Astrocyte (in vitro differentiated cells and primary cell): ENCODE data around the gene LRGUK. TPM values are rescaled to one million over a fixed set of nuclear protein-coding genes. Genes with fewer than 3 reads are reported as not detected.

Source experiments
- DNase-seq: peaks from one replicate; pipeline ENCODE4 v3.0.0-alpha.2; 2010; ENCODE audit warnings: low read depth
- FAIRE-seq: peaks from 2 replicates; lab custom pipeline; 2011; peaks lifted over from hg19 to GRCh38; lab: Jason Lieb, UNC
- H2AFZ ChIP-seq: 2 replicates; pipeline ENCODE4 v1.6.0; 2012; ENCODE audit warnings: low read depth, low read length, inconsistent platforms
- H3K27ac ChIP-seq: 2 replicates; pipeline ENCODE4 v1.5.1; 2011; ENCODE audit warnings: low read depth, low read length, inconsistent platforms
- H3K27me3 ChIP-seq: 2 replicates; pipeline ENCODE4 v1.6.0; 2011; ENCODE audit warnings: low read length, inconsistent platforms; ENCODE audit not compliant: insufficient read depth
- H3K36me3 ChIP-seq: 2 replicates; pipeline ENCODE4 v1.5.1; 2011; ENCODE audit warnings: low read length, inconsistent platforms; ENCODE audit not compliant: insufficient read depth
- H3K4me1 ChIP-seq: 2 replicates; pipeline ENCODE4 v1.5.1; 2011; ENCODE audit warnings: low read length, inconsistent platforms; ENCODE audit not compliant: insufficient read depth
- H3K4me2 ChIP-seq: 2 replicates; pipeline ENCODE4 v1.6.0; 2012; ENCODE audit warnings: low read length, inconsistent platforms
- H3K4me3 ChIP-seq: 2 replicates; pipeline ENCODE4 v1.5.1; 2011; ENCODE audit warnings: low read depth, mild to moderate bottlenecking, low read length, inconsistent platforms; ENCODE audit not compliant: insufficient read depth
- H3K79me2 ChIP-seq: 2 replicates; pipeline ENCODE4 v1.6.0; 2012; ENCODE audit warnings: mild to moderate bottlenecking, low read length, inconsistent platforms; ENCODE audit not compliant: insufficient read depth
- H3K9ac ChIP-seq: 2 replicates; pipeline ENCODE4 v1.6.0; 2012; ENCODE audit warnings: mild to moderate bottlenecking, low read length, inconsistent platforms
- H3K9me3 ChIP-seq: 2 replicates; pipeline ENCODE4 v1.5.1; 2012; ENCODE audit warnings: low read depth, mild to moderate bottlenecking, low read length, inconsistent platforms; ENCODE audit not compliant: insufficient read depth
- H4K20me1 ChIP-seq: 2 replicates; pipeline ENCODE4 v1.6.0; 2012; ENCODE audit warnings: low read length, inconsistent platforms; ENCODE audit not compliant: insufficient read depth
- H3K27ac Mint-ChIP-seq: one replicate; pipeline ENCODE4 v1.8.0; 2021; ENCODE audit warnings: mild to moderate bottlenecking, mixed read lengths; ENCODE audit not compliant: unreplicated experiment
- H3K27me3 Mint-ChIP-seq: one replicate; pipeline ENCODE4 v1.8.0; 2021; ENCODE audit warnings: low read depth, mixed read lengths; ENCODE audit not compliant: unreplicated experiment
- H3K36me3 Mint-ChIP-seq: one replicate; pipeline ENCODE4 v1.8.0; 2021; ENCODE audit warnings: low read depth, mixed read lengths; ENCODE audit not compliant: unreplicated experiment
- H3K4me1 Mint-ChIP-seq: one replicate; pipeline ENCODE4 v1.8.0; 2021; ENCODE audit warnings: low read depth, mixed read lengths; ENCODE audit not compliant: unreplicated experiment
- H3K4me3 Mint-ChIP-seq: one replicate; pipeline ENCODE4 v1.8.0; 2021; ENCODE audit warnings: mild to moderate bottlenecking, moderate library complexity, mixed read lengths; ENCODE audit not compliant: unreplicated experiment
- H3K9me3 Mint-ChIP-seq: one replicate; pipeline ENCODE4 v1.8.0; 2021; ENCODE audit warnings: mild to moderate bottlenecking, mixed read lengths; ENCODE audit not compliant: unreplicated experiment
- EZH2 ChIP-seq: IDR thresholded peaks from 2 replicates; pipeline ENCODE4 v1.6.1; 2012; ENCODE audit warnings: mild to moderate bottlenecking, low read length, inconsistent platforms; ENCODE audit not compliant: insufficient read depth
- total RNA-seq: library from RNA; stranded (reverse); gene quantifications from 2 replicates; pipeline ENCODE4 v1.2.1, GENCODE V29; 2021
- TF ChIP-seq, protein P1 (sequence below): IDR thresholded peaks from 2 replicates; pipeline ENCODE4 v1.5.1; 2011; ENCODE audit warnings: low read depth, mild to moderate bottlenecking, inconsistent platforms, low read length, moderate library complexity; ENCODE audit not compliant: insufficient read depth

LRGUK gene
- total RNA-seq, 1 donor from 2014 or later: 0.64 TPM

DNA sequence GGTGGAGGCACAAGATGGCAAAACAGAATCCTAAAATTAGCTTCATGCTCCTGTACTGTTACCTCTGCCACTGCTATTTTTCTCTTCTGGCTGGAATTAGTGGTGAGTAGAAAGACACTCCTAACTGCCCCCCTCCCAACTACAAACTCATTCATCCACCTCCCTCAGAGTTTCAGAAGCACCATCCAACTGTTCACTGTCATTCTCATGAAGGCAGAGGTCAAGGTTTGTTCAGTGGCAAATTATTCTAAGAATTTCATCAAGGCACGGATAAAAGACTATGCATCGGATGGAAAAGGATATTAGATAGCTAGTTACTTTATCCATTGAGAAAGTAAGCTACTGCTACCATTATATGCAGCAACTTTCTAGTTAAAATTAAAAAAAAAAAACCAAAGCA lies 59.7 kb downstream of the LRGUK start:
- H3K36me3 ChIP-seq: no peaks in the 10 kb centered on the region
- no peak overlapping the region for H3K4me3 Mint-ChIP-seq
- no peak overlapping the region for H2AFZ ChIP-seq
- no peaks in the 10 kb centered on the region for H4K20me1 ChIP-seq
- H3K9ac ChIP-seq: no peak overlapping the region
- no peaks in the 10 kb centered on the region for H3K9me3 ChIP-seq
- no peak overlapping the region for H3K4me2 ChIP-seq
- no peaks in the 10 kb centered on the region for H3K27me3 ChIP-seq
- H3K9me3 Mint-ChIP-seq: no peaks in the 10 kb centered on the region
- no peak overlapping the region for H3K27ac Mint-ChIP-seq
- no peaks in the 10 kb centered on the region for H3K27me3 Mint-ChIP-seq
- no peaks in the 10 kb centered on the region for H3K79me2 ChIP-seq
- H3K27ac ChIP-seq: no peak overlapping the region
- DNase-seq: no peak
- H3K4me1 Mint-ChIP-seq: peaks cover 3% of the 10 kb centered on the region
- FAIRE-seq: no peak
- H3K4me1 ChIP-seq: peaks cover 4% of the 10 kb centered on the region
- no peak overlapping the region for H3K4me3 ChIP-seq
- TF ChIP-seq, protein P1, sequence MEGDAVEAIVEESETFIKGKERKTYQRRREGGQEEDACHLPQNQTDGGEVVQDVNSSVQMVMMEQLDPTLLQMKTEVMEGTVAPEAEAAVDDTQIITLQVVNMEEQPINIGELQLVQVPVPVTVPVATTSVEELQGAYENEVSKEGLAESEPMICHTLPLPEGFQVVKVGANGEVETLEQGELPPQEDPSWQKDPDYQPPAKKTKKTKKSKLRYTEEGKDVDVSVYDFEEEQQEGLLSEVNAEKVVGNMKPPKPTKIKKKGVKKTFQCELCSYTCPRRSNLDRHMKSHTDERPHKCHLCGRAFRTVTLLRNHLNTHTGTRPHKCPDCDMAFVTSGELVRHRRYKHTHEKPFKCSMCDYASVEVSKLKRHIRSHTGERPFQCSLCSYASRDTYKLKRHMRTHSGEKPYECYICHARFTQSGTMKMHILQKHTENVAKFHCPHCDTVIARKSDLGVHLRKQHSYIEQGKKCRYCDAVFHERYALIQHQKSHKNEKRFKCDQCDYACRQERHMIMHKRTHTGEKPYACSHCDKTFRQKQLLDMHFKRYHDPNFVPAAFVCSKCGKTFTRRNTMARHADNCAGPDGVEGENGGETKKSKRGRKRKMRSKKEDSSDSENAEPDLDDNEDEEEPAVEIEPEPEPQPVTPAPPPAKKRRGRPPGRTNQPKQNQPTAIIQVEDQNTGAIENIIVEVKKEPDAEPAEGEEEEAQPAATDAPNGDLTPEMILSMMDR: no peak
- TF ChIP-seq EZH2: no peak
- H3K36me3 Mint-ChIP-seq: no peaks in the 10 kb centered on the region

DNA sequence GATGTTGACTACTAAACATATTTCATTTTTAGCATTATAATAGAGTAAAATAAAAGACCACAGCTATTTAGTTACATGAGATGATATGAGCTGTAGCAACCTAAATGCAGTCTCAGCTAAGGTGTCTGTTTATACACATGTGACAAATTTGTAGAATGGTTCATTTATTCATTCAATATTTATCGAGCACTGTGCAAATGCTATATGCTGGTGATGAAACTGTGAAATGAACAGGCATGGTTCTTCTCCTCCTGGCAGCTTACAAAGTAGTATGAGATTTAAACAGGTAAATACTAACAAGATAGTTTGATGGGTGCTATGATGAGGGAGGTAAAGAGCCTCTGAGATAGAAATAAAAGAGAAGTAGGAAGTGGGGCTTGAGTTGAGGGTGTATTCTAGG lies 60.8 kb downstream of the LRGUK start:
- Histone ChIP-seq H3K27me3 (no peaks in the 10 kb centered on the region), H3K9me3 (no peaks in the 10 kb centered on the region), H4K20me1 (no peaks in the 10 kb centered on the region), H3K9ac (no peak overlapping the region), H3K4me1 (peaks cover 4% of the 10 kb centered on the region), H3K79me2 (no peaks in the 10 kb centered on the region), H3K4me2 (no peak overlapping the region), H3K4me3 (no peak overlapping the region), H3K27ac (no peak overlapping the region), H2AFZ (no peak overlapping the region), H3K36me3 (no peaks in the 10 kb centered on the region)
- Mint-ChIP-seq H3K36me3 (no peaks in the 10 kb centered on the region), H3K9me3 (no peaks in the 10 kb centered on the region), H3K27ac (no peak overlapping the region), H3K27me3 (no peaks in the 10 kb centered on the region), H3K4me1 (peaks cover 3% of the 10 kb centered on the region), H3K4me3 (no peak overlapping the region)
- DNase-seq (no peak), FAIRE-seq (no peak)
- TF ChIP-seq, protein P1: no peak
- no peak for TF ChIP-seq EZH2

GRCh38 chr7:134188311-134188710 lies 61.2 kb downstream of the LRGUK start:
- no peaks in the 10 kb centered on the region for H3K27me3 ChIP-seq
- no peaks in the 10 kb centered on the region for H3K36me3 ChIP-seq
- H3K4me1 ChIP-seq: peaks cover 4% of the 10 kb centered on the region
- H3K4me3 ChIP-seq: no peak overlapping the region
- H3K4me3 Mint-ChIP-seq: no peak overlapping the region
- no peak overlapping the region for H3K27ac Mint-ChIP-seq
- no peak overlapping the region for H2AFZ ChIP-seq
- DNase-seq (no peak), FAIRE-seq (no peak)
- H3K36me3 Mint-ChIP-seq: no peaks in the 10 kb centered on the region
- H3K9me3 Mint-ChIP-seq: no peaks in the 10 kb centered on the region
- H3K9ac ChIP-seq: no peak overlapping the region
- H3K27me3 Mint-ChIP-seq: no peaks in the 10 kb centered on the region
- H3K4me1 Mint-ChIP-seq: peaks cover 3% of the 10 kb centered on the region
- TF ChIP-seq EZH2: no peak
- TF ChIP-seq, protein P1: no peak
- H3K79me2 ChIP-seq: no peaks in the 10 kb centered on the region
- H3K9me3 ChIP-seq: no peaks in the 10 kb centered on the region
- H3K27ac ChIP-seq: no peak overlapping the region
- H3K4me2 ChIP-seq: no peak overlapping the region
- no peaks in the 10 kb centered on the region for H4K20me1 ChIP-seq
